Prostate gland (tissue), 2 donors: Measurements from ENCODE around the gene GRAMD1B. TPM values are rescaled to one million over a fixed set of nuclear protein-coding genes. Genes with fewer than 3 reads are reported as not detected.
A peak's percentile ranks its signal among the peaks of the same experiment; 100 is the strongest.

Experiments used
- DNase-seq: peaks from one replicate; pipeline ENCODE4 v3.0.0-alpha.2; 2019; ENCODE audit warnings: low spot score
- H3K27ac ChIP-seq, 2 donors: fragments of 200-600 bp; sonication (generic); 2 replicates each; pipeline ENCODE4 v1.5.1; 2017 to 2019
- H3K27me3 ChIP-seq: fragments of 200-600 bp; sonication (generic); replicated peaks from 2 replicates; pipeline ENCODE4 v1.5.1; 2019; ENCODE audit not compliant: insufficient read depth
- H3K36me3 ChIP-seq, 2 donors: fragments of 200-600 bp; sonication (generic); 1 replicate in 1 of 2; 2 replicates in 1 of 2; pipeline versions ENCODE4 v1.5.1 to v1.8.1; 2017 to 2019
- H3K4me1 ChIP-seq: fragments of 200-600 bp; sonication (generic); replicated peaks from 2 replicates; pipeline ENCODE4 v1.5.1; 2019
- H3K4me3 ChIP-seq, 2 donors: fragments of 200-600 bp; sonication (generic); 2 replicates each; pipeline ENCODE4 v1.5.1; 2017 to 2019
- H3K9me3 ChIP-seq: fragments of 200-600 bp; sonication (generic); 2 replicates; pipeline ENCODE4 v1.5.1; 2017
- POLR2A ChIP-seq: fragments of 450-650 bp; IDR thresholded peaks from one replicate; pipeline ENCODE4 v1.6.1; 2016; ENCODE audit warnings: antibody characterized with exemption, mild to moderate bottlenecking
- POLR2AphosphoS5 ChIP-seq: sonication (generic); formaldehyde crosslinking; IDR thresholded peaks from one replicate; pipeline ENCODE4 v1.6.1; 2017; ENCODE audit warnings: antibody characterized with exemption
- WGBS: methylation state at CpG from one replicate; pipeline ENCODE4 v1.1.5; 2018; 5-methylcytosine and 5-hydroxymethylcytosine counted together
- intact Hi-C: fragments of 100-400 bp; cut with DNase I; formaldehyde crosslinking; loops from one replicate; pipeline ENCODE4 v1.14.2; 2022
- total RNA-seq, 2 donors: library from RNA; depleted of rRNA; stranded (reverse); fragments of >200 nt; gene quantifications; one replicate each; pipeline ENCODE4 v1.1.0, GENCODE V29; 2016
- TF ChIP-seq, protein P1 (sequence below), 4 experiments: fragments of 200-600 bp in 2 of 4; fragments of 450-650 bp in 2 of 4; sonication (generic) in 2 of 4; IDR thresholded peaks; 1 replicate in 3 of 4; 2 replicates in 1 of 4; pipeline ENCODE4 v1.5.1; 2016 to 2019; ENCODE audit warnings: antibody characterized with exemption in 4 of 4, mild to moderate bottlenecking in 2 of 4, moderate library complexity in 2 of 4

Gene GRAMD1B
- total RNA-seq, 2 donors from 2014 or later, result 4.5 to 27.2 TPM

- Histone ChIP-seq H3K36me3 (no peaks in the 10 kb centered on the region), H3K9me3 (no peaks in the 10 kb centered on the region), H3K4me3 (no peak overlapping the region), H3K27me3 (no peaks in the 10 kb centered on the region), H3K4me1 (no peaks in the 10 kb centered on the region), H3K27ac (no peak overlapping the region)
- intact Hi-C loops, result loop anchor here (5.0 kb wide), 1 partner anchor 68 kb away; no protein-coding TSS in a partner anchor
- WGBS, result 93% methylated on average over 3 of the region's 3 CpGs
- DNase-seq, result no peak
- no peak for TF ChIP-seq POLR2AphosphoS5
- TF ChIP-seq, protein P1, sequence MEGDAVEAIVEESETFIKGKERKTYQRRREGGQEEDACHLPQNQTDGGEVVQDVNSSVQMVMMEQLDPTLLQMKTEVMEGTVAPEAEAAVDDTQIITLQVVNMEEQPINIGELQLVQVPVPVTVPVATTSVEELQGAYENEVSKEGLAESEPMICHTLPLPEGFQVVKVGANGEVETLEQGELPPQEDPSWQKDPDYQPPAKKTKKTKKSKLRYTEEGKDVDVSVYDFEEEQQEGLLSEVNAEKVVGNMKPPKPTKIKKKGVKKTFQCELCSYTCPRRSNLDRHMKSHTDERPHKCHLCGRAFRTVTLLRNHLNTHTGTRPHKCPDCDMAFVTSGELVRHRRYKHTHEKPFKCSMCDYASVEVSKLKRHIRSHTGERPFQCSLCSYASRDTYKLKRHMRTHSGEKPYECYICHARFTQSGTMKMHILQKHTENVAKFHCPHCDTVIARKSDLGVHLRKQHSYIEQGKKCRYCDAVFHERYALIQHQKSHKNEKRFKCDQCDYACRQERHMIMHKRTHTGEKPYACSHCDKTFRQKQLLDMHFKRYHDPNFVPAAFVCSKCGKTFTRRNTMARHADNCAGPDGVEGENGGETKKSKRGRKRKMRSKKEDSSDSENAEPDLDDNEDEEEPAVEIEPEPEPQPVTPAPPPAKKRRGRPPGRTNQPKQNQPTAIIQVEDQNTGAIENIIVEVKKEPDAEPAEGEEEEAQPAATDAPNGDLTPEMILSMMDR (IDR thresholded peaks at IDR 0.05), result no peak
These were observed 45.4 kb downstream of the GRAMD1B start for GRCh38 chr11:123475469-123475868.

- H3K36me3 ChIP-seq, result no peaks in the 10 kb centered on the region
- TF ChIP-seq POLR2A, result no peak
- no peak for TF ChIP-seq POLR2AphosphoS5
- TF ChIP-seq, protein P1 (IDR thresholded peaks at IDR 0.05), result no peak
- intact Hi-C loops, result loop anchor here (5.0 kb wide), 1 partner anchor 70 kb away; no protein-coding TSS in a partner anchor
- no peak for DNase-seq
- no peaks in the 10 kb centered on the region for H3K27me3 ChIP-seq
- no peak overlapping the region for H3K4me3 ChIP-seq
- 87% methylated on average over 9 of the region's 9 CpGs for WGBS
- H3K4me1 ChIP-seq, result no peaks in the 10 kb centered on the region
- H3K9me3 ChIP-seq, result no peaks in the 10 kb centered on the region
- H3K27ac ChIP-seq, result no peak overlapping the region
These were observed 47.3 kb downstream of the GRAMD1B start for GRCh38 chr11:123477205-123477907.

GRCh38 chr11:123478352-123478987 is 48.4 kb downstream of the GRAMD1B start:
- Histone ChIP-seq H3K27me3 (no peaks in the 10 kb centered on the region), H3K4me1 (no peaks in the 10 kb centered on the region), H3K27ac (no peak overlapping the region), H3K36me3 (no peaks in the 10 kb centered on the region), H3K4me3 (no peak overlapping the region), H3K9me3 (no peaks in the 10 kb centered on the region)
- 21% methylated on average over 5 of the region's 5 CpGs for WGBS
- intact Hi-C loops, result loop anchor here (2.0 to 5.0 kb wide), 2 partner anchors 71 to 178 kb away; no protein-coding TSS in a partner anchor
- DNase-seq, result peak; percentile 11
- TF ChIP-seq, protein P1 (IDR thresholded peaks at IDR 0.05), result peak; percentile 28 to 79 (median 68)
- TF ChIP-seq POLR2A (no peak), POLR2AphosphoS5 (peak; percentile 21)

GRCh38 chr11:123479048-123479837 is 49.2 kb downstream of the GRAMD1B start:
- no peaks in the 10 kb centered on the region for H3K4me1 ChIP-seq
- no peaks in the 10 kb centered on the region for H3K9me3 ChIP-seq
- DNase-seq, result no peak
- no peak overlapping the region for H3K4me3 ChIP-seq
- TF ChIP-seq, protein P1 (IDR thresholded peaks at IDR 0.05), result no peak
- TF ChIP-seq POLR2A (no peak), POLR2AphosphoS5 (no peak)
- intact Hi-C loops, result loop anchor here (2.0 to 5.0 kb wide), 2 partner anchors 72 to 178 kb away; no protein-coding TSS in a partner anchor
- H3K36me3 ChIP-seq, result no peaks in the 10 kb centered on the region
- 82% methylated on average over 12 of the region's 12 CpGs for WGBS
- H3K27ac ChIP-seq, result no peak overlapping the region
- no peaks in the 10 kb centered on the region for H3K27me3 ChIP-seq
